Pancreas (tissue), 10 donors: ENCODE results near the gene GBF1. TPM values are rescaled to one million over a fixed set of nuclear protein-coding genes. Genes with fewer than 3 reads are reported as not detected.

Source experiments
- ATAC-seq, 4 donors: fragments of 200-7000 bp; cut with Tn5 transposase; one replicate each; pipeline versions ENCODE4 v1.8.0 to v1.9.1; 2020; ENCODE audit warnings: mild to moderate bottlenecking in 4 of 4, moderate library complexity in 4 of 4
- DNase-seq, 6 donors: peaks; one replicate each; pipeline ENCODE4 v3.0.0-alpha.2; 2020
- FAIRE-seq: peaks from 2 replicates; lab custom pipeline; 2012; peaks lifted over from hg19 to GRCh38; lab: Jason Lieb, UNC
- H3K27ac ChIP-seq, 4 donors: fragments of 200-600 bp; sonication (generic); 1 replicate in 3 of 4; 2 replicates in 1 of 4; pipeline versions ENCODE4 v1.5.0 to v1.8.0; 2020
- H3K27me3 ChIP-seq, 4 donors: fragments of 200-600 bp; one replicate each; pipeline ENCODE4 v1.8.0; 2021
- H3K36me3 ChIP-seq, 3 donors: fragments of 200-600 bp; sonication (generic) in 1 of 3; one replicate each; pipeline versions ENCODE4 v1.5.0 to v1.8.0; 2020 to 2021
- H3K4me1 ChIP-seq, 3 donors: fragments of 200-600 bp; one replicate each; pipeline ENCODE4 v1.8.0; 2021
- H3K4me3 ChIP-seq, 4 donors: fragments of 200-600 bp; sonication (generic) in 2 of 4; one replicate each; pipeline versions ENCODE4 v1.5.0 to v1.8.0; 2020 to 2021
- H3K9me3 ChIP-seq, 4 donors: fragments of 200-600 bp; one replicate each; pipeline ENCODE4 v1.8.0; 2021
- CTCF ChIP-seq, 4 donors: fragments of 200-600 bp; sonication (generic) in 3 of 4; IDR thresholded peaks; one replicate each; pipeline versions ENCODE4 v1.5.0 to v1.8.0; 2021; ENCODE audit warnings: antibody characterized with exemption in 4 of 4
- WGBS, 2 donors: extraction: QIAGEN DNeasy Blood & Tissue Kit; methylation state at CpG; one replicate each; pipeline ENCODE4 v1.1.7; 2013; 5-methylcytosine and 5-hydroxymethylcytosine counted together
- intact Hi-C, 3 donors: fragments of 100-400 bp; cut with DNase I; formaldehyde crosslinking; loops; one replicate each; pipeline versions ENCODE4 v1.11.1 to v1.14.2; 2022
- polyA plus RNA-seq, 2 donors: library from polyadenylated mRNA; stranded (reverse); fragments of 200-250 nt; gene quantifications; one replicate each; pipeline ENCODE4 v1.2.3, GENCODE V29; 2013
- total RNA-seq, 6 donors: library from RNA; stranded (reverse); fragmentation: NEBNext Ultra II Directional in 4 of 6; extraction: Animal tissue kit (Norgen Biotek cat#: 25700) in 4 of 6; gene quantifications; one replicate each; pipeline versions ENCODE4 v1.2.1 to v1.2.4, GENCODE V29; 2021 to 2023
- donor health status: healthy with polysubstance abuse.
- donor health status: DM: no; HTN: no; CAD: no; lungs with moderate emphysema.
- donor health status: DM: no; HTN: no; CAD: no.
- donor health status: control.
- donor health status: control.
- donor health status: Bipolar disorder and iron deficiency.
- donor health status: DM: yes; HTN: yes; CAD: no.
- donor health status: DM: no; HTN: no; CAD: no.
- donor health status: DM: no; HTN: no; CAD: no.
- donor health status: DM: yes; HTN: yes; CAD: no.

The GBF1 gene
- total and polyA plus RNA-seq, 8 donors, result 14.9 to 27.6 (median 18.2) TPM

GRCh38 chr10:102261842-102262241 is 16.5 kb downstream of the GBF1 start:
- intact Hi-C loops, result no loop called here
- ATAC-seq (no peak), FAIRE-seq (no peak), DNase-seq (no peak)
- 77 to 84% methylated on average over 6 of the region's 6 CpGs for WGBS, 2 donors
- Histone ChIP-seq H3K9me3 (no peaks in the 10 kb centered on the region), H3K4me3 (no peak overlapping the region), H3K27ac (peak overlapping the region in 1 of 4 donors; percentile 42), H3K27me3 (no peaks in the 10 kb centered on the region), H3K4me1 (peaks cover 6 to 25% (median 11%) of the 10 kb centered on the region in 3 donors), H3K36me3 (peaks cover 4 to 19% (median 7%) of the 10 kb centered on the region in 3 donors)
- TF ChIP-seq CTCF (IDR thresholded peaks at IDR 0.05), result no peak

- no peak overlapping the region for H3K4me3 ChIP-seq
- FAIRE-seq, result no peak
- H3K27me3 ChIP-seq, result no peaks in the 10 kb centered on the region
- peak; percentile 71 to 89 (median 80) for ATAC-seq
- DNase-seq, result peak in 1 of 6 donors; percentile 9
- H3K36me3 ChIP-seq, result peaks cover 4 to 19% (median 7%) of the 10 kb centered on the region in 3 donors
- no peak for TF ChIP-seq CTCF (IDR thresholded peaks at IDR 0.05)
- intact Hi-C loops, result no loop called here
- WGBS, 2 donors, result 49 to 54% methylated on average over 4 of the region's 4 CpGs
- peaks cover 6 to 27% (median 11%) of the 10 kb centered on the region in 3 donors for H3K4me1 ChIP-seq
- H3K9me3 ChIP-seq, result no peaks in the 10 kb centered on the region
- peak overlapping the region in 3 of 4 donors; percentile 19 to 42 (median 24) for H3K27ac ChIP-seq
Observed at GRCh38 chr10:102262744-102263370, 17.5 kb downstream of the GBF1 start.

- H3K9me3 ChIP-seq, result no peaks in the 10 kb centered on the region
- DNase-seq (no peak), FAIRE-seq (no peak), ATAC-seq (no peak)
- H3K27me3 ChIP-seq, result no peaks in the 10 kb centered on the region
- peaks cover 4 to 18% (median 7%) of the 10 kb centered on the region in 3 donors for H3K36me3 ChIP-seq
- TF ChIP-seq CTCF (IDR thresholded peaks at IDR 0.05), result no peak
- WGBS, 2 donors, result 43 to 48% methylated on average over 4 of the region's 4 CpGs
- H3K4me3 ChIP-seq, result no peak overlapping the region
- H3K4me1 ChIP-seq, result peaks cover 6 to 30% (median 11%) of the 10 kb centered on the region in 3 donors
- no peak overlapping the region for H3K27ac ChIP-seq
- intact Hi-C loops, result no loop called here
Observed at GRCh38 chr10:102264371-102264770, 19.0 kb downstream of the GBF1 start.

GRCh38 chr10:102266670-102267069 is 21.3 kb downstream of the GBF1 start:
- intact Hi-C loops, result no loop called here
- peaks cover 6 to 30% (median 11%) of the 10 kb centered on the region in 3 donors for H3K4me1 ChIP-seq
- H3K9me3 ChIP-seq, result no peaks in the 10 kb centered on the region
- H3K27ac ChIP-seq, result no peak overlapping the region
- ATAC-seq, result no peak
- DNase-seq, result no peak
- H3K27me3 ChIP-seq, result no peaks in the 10 kb centered on the region
- H3K4me3 ChIP-seq, result no peak overlapping the region
- no peaks in the 10 kb centered on the region for H3K36me3 ChIP-seq
- TF ChIP-seq CTCF (IDR thresholded peaks at IDR 0.05), result no peak
- 82 to 86% methylated on average over 3 of the region's 3 CpGs for WGBS, 2 donors
- no peak for FAIRE-seq

GRCh38 chr10:102267748-102268147 is 22.4 kb downstream of the GBF1 start:
- H3K27ac ChIP-seq, result no peak overlapping the region
- intact Hi-C loops, result no loop called here
- FAIRE-seq, result no peak

More at GRCh38 chr10:102267748-102268147, 22.4 kb downstream of the GBF1 start:
- no peaks in the 10 kb centered on the region for H3K9me3 ChIP-seq
- H3K36me3 ChIP-seq, result no peaks in the 10 kb centered on the region
- no peak for TF ChIP-seq CTCF (IDR thresholded peaks at IDR 0.05)
- DNase-seq (no peak), ATAC-seq (no peak)
- peaks cover 6 to 23% (median 11%) of the 10 kb centered on the region in 3 donors for H3K4me1 ChIP-seq
- no peak overlapping the region for H3K4me3 ChIP-seq
- H3K27me3 ChIP-seq, result no peaks in the 10 kb centered on the region
